Measurements from ENCODE around the gene CD209.
A peak's percentile ranks its signal among the peaks of the same experiment; 100 is the strongest.

Gene CD209

DNA sequence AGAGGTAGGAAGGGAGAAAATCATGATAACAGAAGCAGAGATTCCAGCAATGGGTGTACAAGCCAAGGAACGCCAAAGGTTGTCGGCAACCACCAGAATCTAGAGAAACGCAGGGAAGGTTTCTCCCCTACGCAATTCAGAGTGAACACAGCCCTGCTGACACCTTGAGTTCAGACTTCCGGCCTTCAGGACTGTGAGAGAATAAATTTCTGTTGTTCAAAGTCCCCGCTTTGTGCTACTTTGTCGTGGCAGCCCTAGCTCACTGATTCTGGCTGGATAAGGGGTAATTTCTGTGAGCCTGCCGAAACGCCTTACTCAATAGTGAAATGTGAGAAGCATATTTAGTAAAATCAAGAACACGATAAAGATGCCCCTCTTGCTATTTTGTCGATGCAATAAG is 10.1 kb downstream of the CD209 start:
- no peak for DNase-seq (ENCODE audit: low read depth)

DNA sequence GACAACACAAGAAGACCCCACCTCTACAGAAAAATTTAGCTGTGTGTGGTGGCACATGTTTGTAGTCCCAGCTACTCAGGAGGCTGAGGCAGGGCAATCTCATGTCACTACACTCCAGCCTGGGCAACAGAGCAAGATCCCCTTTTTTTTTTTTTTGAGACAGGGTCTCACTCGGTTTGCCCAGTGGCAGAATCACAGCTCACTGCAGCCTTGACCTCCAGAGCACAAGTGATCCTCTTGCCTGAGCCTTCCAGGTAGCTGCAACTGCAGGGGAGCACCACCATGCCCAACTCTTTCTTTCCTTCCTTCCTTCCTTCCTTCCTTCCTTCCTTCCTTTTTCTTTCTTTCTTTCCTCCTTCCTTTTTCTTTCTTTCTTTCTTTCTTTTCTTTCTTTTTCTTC is 11.2 kb downstream of the CD209 start:
- no peak for DNase-seq (ENCODE audit: low read depth)

DNA sequence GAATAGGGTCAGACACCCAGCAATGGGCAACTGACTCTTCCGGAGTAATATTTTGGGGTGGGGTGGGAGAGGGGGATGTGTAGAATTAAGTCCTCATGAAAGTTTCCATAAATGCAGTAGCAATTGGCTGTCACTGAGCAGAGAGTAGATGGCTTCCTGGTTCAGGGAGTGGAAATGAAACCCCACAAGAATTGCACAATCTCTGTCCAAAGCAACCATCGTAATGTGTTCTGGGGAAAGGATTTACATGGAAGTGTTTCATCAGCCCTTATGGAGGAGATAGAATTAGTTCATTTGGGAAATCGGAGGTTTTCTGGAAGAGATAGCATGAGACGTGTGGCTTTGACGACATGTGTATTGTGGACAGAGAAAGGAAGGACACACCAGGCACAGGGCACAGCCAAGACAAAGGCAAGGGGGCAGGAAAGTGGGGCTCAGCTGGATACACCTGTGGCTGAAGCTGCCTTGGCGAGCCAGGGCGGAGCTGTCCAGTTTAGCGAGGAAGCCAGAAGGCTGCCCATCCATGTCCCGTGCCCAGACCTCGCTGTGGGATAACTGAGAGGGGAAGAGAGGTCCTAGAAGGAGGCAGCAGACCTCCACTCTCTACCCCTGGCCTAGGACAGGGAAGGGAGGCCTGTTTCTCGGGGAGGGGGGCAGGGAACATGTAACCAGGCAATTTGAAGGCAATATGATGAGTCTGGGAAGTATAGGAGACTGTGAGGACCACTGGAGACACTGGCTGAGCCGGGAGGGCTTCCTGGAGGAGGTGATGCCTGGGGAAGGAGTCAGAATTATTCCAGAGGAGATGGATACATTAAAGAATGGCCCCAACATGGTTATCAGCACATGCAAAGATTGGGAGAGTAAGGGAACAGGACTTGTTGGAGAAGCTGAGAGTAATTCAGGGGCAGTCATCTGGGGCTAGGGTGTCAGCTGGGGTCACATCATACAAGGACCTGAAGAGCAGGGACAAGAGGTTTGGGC is 12.8 kb downstream of the CD209 start:
- DNase-seq (ENCODE audit: low read depth), result no peak

DNA sequence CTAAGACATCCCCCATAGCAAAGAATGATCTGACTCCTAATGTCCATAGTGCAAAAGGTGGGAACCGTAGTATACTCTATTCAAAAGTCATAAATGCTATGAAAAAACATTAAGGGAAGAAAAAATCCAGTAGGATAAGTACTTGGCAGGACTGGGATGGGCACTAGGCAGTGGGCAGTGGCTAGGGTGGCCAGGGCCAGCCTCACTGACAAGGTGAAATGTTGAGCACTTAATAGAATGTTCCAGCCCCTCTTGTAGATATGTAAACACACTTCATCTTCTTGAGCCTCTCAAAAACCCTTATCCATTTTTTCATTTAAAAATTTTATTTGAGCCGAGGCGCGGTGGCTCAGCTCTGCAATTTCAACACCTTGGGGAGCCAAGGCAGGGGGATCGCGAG is 14.0 kb downstream of the CD209 start:
- DNase-seq (ENCODE audit: low read depth), result no peak

DNA sequence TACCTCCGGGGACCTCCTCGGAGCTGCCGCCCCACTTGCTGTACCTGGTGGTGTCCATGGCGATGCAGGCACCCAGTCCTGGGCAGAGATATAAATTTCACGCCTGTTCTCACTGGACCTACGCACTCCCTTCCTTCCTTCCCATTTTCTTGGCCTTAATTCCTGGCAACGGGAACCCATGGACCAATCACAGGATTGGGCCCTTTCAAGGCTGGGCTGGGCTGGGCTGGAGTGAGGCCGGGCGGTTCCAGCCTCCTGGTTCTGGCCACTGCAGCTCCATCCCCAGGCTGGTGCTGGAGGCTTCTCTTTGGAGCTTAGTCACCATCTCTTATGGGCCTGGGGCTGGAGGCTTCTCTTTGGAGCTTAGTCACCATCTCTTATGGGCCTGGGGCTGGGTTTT is 15.3 kb downstream of the CD209 start, which contains the start of gene CLEC4G:
Gene CLEC4G, minus strand, starts transcription at position 66 of the 400 bp plus-strand sequence. Its CDS starts 8 bp downstream, at position 58.
- no peak for DNase-seq (ENCODE audit: low read depth)

DNA sequence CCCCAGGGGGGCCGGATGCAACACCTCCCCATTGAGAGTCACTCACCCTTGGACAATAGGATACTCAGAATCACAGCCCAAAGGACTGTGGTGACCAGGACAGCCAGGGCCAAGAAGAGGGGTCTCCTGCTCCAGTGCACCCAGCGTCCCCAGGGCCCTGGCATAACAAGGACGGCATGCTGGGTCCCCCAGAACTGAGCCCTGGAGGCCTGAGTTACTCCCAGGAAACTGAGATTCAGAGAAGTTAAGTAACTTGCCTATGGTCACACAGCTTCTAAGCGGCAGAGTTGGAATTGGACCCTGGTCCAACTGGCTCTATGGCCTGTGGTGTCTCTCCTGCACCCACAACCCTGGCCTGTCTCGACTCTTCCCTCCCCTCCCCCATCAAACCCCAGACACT is 15.7 kb downstream of the CD209 start:
- DNase-seq (ENCODE audit: low read depth), result no peak

DNA sequence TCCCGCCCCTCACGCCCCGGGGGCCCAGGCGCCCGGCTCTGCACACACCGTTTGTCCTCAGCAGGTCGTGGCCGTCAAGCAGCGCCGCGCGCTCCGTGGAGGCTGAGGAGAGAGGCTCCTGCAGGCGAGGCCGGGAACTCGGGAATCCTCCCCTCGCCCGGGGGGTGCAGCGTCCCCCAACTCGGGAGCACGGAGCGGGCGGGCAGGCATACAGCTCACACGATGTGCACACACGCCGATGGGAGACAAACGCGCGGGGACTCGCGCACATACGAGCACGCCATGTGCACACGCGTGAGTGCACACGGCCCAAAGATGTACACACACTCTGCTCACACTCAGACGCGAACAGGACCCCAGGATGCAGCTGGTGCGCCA is 16.1 kb downstream of the CD209 start:
- no peak for DNase-seq (ENCODE audit: low read depth)

DNA sequence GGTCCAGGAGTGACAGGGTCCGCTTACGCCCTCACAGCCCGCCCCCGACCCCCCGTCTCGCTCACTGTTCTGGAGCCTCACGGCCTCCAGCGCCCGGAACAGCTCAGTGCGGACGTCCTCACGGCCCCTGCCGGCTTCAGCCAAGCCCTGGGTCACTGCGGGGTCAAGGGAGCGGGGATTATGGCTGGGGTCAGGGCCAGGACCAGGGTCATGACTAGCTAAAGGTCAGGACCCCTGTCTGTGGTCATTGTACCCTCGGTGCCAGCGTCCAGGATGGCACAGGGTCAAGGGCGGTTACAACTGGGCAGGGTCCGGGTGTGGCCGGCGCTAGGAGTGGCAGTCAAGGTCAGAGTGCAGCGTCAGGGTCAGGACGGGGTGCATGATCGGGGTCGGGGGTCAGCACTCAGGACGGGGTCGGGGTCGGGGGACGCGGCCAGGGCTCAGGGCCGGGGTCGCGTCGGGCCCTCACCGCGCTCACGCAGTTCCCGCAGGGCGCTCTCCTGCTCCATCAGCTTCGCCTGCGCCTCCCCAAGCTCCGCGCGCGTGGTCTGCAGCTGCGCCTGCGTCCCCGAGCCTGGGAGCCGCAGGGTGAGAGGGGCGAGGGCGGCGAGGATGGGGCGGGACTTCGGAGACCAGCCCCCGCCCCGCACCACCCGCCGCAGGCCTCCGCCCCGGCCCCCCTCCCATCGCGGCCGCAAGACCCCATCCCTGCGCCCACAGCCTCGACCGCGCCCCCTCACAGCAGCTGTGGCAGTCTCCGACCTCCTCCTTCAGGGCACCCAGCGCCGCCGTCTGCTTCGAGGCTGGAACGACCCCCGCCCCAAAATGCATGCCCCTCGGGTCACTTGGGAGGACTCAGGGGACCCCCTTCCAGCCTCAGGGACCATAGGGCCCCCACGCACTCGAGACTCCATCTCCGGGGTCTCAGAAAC is 16.8 kb downstream of the CD209 start:
- DNase-seq (ENCODE audit: low read depth), result no peak

DNA sequence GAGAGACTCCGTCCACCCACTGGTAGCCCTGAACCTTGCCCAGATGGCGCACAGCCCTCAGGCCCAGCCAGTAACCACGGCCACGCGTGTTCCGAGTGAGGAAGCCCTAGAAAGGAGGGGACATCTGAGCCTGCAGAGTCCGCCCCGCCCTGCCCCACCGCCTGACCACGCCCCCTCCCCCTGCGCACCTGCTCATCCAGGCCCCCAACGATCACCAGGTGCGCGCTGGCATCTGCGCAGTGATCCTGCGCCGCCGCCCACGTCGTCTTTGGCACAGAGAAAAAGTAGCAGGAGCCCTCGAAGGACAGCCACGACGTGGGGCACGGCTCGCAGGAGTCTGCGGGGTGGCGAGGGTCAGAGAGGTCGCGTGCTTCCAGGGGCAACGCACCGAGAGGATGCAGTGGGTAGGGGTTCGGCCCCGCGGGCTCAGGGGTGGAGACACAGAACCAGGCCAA is 17.5 kb downstream of the CD209 start:
- no peak for DNase-seq (ENCODE audit: low read depth)

DNA sequence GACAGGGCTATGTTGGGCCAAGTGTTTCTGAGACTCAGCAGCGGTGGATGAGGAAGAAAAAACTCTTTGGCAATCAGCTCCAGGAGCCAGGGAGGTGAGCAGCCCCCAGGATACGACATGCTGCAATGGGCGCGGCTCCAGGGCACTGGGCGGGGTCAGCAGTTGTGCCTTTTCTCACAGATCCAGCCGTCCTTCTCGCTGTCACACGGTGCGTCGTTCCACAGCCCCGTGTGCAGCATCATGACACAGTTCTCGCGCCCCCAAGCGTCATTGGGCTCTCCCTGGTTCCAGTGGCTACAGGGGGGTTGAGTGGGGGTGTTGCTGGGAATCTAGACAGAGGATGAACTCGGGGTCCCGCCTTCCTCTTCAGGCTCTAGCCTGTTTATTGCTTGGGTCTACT is 18.1 kb downstream of the CD209 start:
- DNase-seq (ENCODE audit: low read depth), result no peak

DNA sequence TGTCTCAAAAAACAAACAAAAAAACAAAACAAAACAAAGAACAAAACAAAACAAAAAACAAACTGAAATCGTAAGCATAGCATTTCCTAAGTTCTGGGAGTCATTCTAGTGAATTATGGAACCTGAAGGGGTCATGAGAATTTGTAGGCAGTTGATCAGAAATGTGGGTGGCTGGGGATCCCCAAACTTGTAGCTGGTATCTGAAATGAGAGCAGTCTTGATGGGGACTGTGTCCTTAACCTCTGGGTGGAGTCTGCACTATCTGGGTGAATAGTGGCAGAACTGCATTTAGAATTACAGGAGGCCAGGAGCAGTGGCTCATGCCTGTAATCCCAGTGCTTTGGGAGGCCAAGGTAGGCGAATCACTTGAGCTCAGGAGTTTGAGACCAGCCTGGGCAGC is 21.5 kb downstream of the CD209 start:
- no peak for DNase-seq (ENCODE audit: low read depth)

DNA sequence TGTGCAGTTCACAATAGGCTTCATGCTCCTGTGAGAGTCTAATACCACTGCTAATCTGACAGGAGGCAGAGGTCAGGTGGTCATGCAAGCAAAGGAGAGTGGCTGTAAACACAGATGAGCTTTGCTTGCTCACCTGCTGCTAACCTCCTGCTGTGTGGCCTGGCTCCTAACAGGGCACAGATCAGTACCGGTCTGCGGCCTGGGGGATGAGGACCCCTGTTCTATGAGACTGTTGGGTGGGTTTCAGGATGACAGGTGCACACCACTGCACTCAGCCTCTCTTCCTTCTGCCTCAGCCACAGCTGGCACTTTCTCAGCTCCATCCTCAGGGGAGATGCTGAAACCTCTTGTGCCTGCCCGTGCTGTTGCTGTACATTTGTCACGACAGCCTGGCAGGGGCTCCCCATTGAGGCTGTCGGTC is 25.1 kb downstream of the CD209 start:
- DNase-seq (ENCODE audit: low read depth), result no peak

DNA sequence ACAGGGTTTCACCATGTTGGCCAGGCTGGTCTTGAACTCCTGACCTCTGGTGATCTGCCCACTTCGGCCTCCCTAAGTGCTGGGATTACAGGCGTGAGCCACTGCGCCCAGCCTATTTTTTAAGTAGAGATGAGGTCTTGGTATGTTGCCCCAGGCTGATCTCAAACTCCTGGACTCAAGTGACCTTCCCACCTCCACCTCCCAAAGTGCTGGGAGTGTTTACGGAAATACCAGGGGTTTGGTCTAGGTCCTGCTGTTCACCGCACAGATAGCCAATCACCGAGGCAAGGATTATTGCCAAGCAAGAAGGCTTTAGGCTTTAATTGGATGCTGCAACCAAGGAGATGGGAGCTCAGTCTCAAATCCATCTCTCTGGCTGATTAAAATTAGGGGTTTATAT is 27.0 kb downstream of the CD209 start:
- DNase-seq (ENCODE audit: low read depth), result no peak

DNA sequence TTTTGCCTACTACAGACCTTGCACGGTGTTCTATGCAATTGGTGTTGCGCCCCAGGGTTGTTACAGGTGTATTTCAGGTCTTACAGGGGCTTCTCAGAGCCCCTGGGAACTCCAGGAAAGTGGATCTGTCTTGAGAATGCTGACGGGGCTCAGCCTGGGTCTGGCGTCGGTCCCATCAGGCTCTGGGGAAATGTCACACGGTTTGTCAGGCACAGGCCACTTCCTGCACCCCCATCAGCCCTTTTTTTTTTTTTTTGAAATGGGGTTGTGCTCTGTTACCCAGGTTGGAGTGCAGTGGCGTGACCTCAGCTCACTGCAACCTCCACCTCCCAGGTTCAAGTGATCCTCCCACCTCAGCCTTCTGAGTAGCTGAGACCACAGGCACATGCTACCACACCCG is 28.7 kb downstream of the CD209 start:
- no peak for DNase-seq (ENCODE audit: low read depth)

DNA sequence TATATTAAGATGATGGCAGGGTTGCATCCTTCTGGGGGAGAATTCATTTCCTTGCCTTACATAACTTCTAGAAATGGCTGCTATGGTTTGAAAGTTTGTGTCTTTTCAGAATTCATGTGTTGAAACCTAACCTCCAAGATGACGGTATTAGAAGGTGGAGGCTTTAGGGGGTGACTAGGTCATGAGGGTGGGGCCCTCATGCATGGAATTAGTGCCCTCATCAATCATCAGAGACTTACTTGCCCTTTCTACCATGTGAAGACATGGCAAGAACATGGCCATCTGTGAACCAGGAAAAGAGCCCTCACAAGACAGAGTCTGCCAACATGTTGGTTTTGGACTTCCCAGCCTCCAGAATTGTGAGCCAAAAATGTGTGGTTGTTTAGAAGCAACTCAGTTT is 30.6 kb downstream of the CD209 start:
- DNase-seq (ENCODE audit: low read depth), result no peak

DNA sequence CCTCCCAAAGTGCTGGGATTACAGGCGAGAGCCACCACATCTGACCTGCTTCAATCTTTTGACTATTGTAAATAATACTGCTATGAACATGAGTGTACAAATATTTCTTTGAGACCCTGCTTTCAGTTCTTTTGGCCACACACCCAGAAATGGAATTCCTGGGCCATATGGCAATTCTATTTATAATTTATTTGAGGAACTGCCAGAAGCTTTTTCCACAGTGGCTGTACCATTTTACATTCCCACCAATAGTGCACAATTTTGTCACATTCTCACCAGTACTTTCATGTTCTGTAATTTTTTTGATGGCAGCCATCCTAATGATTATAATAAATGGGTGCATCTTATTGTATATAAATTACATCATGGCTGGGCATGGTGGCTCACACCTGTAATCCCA is 31.7 kb downstream of the CD209 start:
- DNase-seq (ENCODE audit: low read depth), result no peak

DNA sequence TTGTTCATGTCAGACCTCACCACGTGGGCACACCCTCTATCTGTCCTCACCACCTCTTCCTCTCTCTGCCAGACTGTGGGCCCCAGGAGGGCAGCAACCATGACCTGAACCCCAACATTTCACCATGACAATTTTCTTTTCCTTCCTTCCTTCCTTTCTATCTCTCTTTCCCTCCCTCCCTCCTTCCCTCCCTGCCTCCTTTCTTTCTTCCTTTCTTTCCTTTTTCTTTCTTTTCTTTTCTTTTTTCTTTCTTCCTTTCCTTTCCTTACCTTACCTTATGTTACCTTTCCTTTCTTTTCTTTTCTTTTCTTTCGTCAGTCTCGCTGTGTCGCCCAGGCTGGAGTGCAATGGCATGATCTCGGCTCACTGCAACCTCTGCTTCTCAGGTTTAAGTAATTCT is 36.7 kb downstream of the CD209 start:
- DNase-seq (ENCODE audit: low read depth), result no peak

DNA sequence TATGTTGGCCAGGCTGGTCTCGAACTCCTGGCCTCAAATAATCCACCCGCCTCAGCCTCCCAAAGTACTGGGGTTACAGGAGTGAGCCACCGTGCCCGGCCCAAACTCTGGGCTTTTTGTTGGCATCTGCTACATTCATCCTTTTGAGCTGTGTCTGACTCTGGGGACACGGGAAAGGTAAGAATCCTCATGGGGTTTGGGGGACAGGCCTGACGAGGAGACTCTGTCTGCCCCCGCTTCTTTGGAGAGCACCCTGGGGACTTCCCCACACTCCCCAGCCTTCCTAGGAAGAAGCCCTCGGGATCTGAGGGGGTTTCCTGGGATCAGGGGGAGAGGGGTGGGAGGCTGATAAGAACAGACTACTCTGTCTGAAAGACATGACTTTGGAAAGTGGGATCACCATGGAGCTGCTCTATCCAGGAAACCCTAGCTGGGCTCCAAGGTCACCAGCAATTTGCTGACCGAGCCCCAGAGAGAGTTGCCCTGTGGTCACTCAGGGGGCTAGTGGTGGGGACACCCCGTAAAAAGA is 37.3 kb downstream of the CD209 start:
- DNase-seq (ENCODE audit: low read depth), result no peak

DNA sequence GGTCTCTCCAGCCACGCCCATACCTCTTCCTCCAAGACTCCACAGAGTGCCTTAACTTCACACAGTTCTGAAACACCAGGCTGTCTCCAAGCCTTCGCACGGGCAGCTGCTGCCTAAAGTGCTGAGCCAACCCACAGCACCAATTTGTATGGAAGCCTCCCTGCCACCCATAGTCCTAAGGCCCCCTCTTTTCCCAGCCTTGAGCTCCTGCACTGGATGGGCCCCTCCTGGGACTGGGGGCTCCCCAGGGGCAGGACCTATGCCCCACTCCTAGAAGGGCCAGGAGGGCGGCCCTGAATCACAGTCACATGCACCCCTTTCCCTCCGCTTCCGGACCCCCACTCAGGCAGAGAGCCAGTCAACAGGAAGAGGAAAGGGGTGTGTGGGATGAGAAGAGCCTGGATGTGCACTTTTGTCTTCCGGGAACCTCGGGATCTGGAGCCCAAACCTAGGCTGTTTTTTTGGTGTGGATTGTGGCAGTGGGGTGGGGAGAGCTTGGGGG is 40.3 kb downstream of the CD209 start:
- DNase-seq (ENCODE audit: low read depth), result no peak

DNA sequence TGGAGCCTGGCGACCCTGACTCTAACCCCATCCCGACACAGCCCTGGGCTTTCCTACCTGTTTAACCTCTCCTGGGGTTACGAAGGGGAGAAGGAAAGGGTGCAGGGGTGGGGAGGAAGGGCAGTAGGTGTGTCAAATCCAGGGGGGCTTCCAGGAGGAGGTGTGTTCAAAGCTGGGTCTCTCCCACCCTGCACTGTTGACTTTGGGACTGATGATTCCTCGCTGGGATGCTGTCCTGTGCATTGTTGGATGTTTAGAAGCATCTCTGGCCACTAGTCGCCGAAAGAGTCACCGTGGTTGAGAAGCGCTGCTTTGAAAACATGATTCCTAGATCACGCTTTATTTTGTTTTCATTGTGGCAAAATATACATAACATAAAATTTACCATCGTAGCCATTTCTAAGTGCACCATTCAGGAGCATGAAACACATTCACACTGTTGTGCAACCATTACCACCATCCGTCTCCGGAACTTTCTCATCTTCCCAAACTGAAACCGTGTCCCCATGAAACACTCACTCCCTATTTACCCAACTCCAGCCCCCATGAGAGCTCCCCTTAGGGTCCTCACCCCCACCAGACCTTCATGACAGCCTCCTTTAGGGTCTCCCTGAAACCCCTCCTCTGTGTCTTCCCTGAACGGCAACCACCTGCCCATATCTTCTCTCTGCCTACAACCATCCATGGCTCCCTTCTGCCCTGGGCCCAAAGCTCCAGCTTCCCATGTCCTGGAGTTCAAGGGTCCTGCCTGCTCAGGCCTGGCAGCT is 41.0 kb downstream of the CD209 start:
- no peak for DNase-seq (ENCODE audit: low read depth)

DNA sequence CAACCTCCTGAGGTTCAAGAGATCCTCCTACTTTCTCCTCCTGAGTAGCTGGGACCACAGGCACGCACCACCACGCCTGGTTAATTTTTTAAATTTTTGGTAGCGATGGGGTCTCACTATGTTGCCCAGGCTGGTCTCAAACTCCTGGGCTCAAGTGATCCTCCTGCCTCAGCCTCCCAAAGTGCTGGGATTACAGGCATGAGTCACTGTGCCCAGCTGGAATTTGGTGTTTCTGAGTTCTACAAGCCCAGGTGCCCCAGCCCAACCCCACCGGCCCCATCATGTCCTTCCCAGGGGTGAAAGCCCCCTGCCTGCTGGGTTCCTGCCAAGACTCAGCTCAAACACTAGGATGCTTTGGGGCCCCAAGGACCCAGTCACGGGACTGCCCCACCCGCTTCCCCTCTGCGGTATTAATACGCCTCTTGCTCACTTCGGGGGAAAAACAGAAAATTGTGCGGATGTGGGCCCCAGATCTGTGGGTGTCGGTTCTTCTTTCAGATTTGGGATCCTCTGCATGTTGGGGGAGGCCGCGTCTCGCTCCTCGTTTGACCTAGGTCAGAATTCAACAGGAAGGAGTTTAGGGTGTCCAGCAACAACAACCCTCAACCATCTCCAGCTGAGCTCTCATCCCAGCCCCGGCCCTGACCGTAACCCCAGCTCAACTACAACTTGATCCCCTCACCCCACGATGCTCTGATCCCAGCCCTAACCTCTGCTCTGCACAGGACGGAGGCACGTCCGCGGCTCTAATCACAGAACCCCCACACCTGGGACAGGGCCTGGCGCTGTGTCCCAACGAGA is 41.7 kb downstream of the CD209 start:
- DNase-seq (ENCODE audit: low read depth), result peak; percentile 37
